Stimulated activated CD8-positive, alpha-beta memory T cell treated with anti-CD3 and anti-CD28 coated beads, Interleukin-15, amount 100 ng/mL, for 1 hour (primary cell): ENCODE data around the gene KRTAP10-11.
"Not testable (repeated sequence)": the region's sequence is repeated elsewhere in the genome, so short reads cannot be mapped to it uniquely, and the experiment has no call there.

Experiments
- DNase-seq: peaks from one replicate; pipeline ENCODE4 v3.0.0-alpha.2; 2020; ENCODE audit warnings: low read depth

Gene KRTAP10-11

DNA sequence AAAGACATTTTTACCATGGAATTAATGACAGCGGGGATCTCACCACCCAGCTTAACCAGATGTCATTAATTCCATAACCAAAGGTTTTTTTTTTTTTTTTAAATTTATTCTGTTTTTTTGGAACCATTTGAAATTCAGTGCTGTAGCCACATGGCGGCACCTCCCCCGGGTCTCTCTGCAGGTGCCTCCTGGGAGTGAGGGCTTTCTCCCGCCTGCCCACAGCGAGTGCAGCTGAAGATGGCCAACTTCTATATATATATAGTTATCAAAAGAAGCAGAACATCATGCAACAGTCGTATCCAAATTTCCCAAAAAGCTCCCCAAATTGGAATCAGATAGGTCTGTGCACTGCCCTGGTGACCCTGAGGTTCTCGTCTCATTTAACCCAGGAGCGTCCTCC, 30.7 kb upstream of the KRTAP10-11 start:
- DNase-seq = no peak

DNA sequence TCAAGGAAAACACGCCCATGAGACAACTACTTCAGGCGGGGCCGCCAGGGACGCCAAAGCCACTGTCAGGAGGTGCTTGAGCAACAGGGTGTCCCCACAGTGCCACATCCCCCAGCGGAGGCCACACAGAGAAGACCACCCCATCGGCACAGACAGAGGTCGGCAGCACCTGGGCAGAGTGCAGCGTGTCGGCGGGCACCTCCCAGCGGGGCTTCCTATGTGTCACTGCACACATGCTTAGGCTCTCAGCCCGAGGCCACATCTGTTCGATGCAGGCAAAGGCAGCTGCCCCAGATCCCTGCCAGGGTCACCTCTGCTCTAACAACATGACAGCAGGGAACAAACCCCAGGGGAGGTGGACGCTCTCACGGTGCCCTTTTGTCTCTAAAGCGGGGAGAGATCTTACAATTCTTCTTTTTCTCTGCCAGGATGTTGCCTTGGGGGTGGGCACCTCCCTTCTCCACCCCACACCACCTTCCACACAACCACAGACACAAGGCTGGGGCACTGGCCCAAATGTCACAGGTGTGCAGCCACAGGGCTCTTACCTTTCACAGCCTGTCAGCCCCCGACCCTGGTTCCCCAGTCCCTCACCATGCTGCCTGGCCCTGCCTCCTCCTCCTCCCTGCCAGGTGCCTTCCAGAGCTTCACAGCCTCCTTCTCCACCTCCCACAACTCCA, 30.2 kb upstream of the KRTAP10-11 start:
- no peak for DNase-seq

DNA sequence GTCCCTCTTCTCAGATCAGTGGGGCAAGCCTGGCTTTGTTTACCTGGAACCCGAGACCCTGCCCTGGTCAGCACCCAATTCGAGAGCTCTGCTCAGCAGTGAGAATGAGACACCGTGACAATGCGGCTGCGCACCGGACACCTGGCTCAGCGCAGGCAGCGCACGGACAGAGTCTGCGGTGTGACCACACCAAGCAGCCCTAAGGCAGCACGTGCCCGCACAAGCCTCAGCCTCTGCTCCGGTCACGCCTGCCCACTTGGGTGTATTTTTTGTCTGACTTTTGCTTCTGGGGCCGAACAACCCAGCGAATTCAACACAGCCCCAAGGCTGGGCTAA, 29.7 kb upstream of the KRTAP10-11 start:
- no peak for DNase-seq

DNA sequence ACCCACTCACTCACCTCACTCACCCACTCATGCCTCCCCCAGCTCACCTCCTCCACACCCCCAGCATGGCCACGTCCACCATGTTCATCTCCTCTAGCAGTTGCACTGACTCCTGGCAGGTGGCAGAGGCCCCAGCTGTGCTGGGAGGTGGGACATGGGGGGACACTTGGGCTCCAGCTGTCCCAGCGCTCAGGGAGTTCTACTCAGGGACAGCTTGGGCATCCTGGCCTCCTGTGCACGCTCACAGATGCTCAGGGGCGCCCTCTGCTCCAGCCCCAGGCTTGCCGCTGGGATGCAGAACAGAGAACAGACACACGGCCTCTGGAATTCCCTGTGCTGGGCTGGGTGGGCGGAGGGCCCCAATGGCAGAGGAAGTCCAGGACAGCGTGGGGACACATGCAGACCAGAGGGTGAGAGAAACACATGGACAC, 29.1 kb upstream of the KRTAP10-11 start:
- no peak for DNase-seq

DNA sequence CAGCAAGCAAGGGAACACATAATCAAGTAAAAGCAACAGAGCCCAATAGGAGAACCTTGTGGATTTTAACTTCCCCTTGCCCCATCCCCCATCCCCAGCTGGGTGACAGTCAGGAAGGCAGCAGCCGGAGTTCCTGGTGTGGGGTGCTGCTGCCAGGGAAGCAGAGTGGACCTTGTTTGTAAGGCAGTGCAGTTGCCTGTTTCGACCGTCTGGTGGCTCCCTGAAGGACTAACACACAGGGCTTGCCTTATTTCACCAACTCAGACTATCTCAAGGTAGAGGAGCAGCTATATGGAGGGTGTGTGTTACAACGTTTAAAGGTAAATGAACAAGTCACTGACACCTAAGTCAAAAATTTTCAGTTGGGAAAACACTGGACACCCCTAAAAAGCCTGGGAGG, 27.7 kb upstream of the KRTAP10-11 start:
- DNase-seq = no peak

DNA sequence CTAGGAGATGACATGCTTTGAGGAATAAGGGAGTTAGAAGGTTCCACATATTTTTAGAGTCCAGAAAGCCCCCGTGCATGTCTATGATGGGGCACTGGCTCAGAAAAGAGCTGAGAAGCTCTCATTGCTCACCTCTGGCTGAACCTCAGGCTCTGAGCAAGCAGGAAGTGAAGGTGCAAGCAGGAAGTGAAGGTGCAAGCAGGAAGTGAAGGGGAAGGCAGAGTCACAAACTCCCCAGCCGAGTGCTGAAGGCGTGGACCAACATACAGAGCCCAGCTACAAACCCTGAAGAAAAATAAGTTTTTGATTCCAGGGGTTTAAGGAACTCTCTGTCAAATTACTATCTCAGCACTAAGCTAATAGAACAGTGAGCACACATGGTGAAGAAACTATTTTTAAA, 27.3 kb upstream of the KRTAP10-11 start:
- peak; percentile 14 for DNase-seq

DNA sequence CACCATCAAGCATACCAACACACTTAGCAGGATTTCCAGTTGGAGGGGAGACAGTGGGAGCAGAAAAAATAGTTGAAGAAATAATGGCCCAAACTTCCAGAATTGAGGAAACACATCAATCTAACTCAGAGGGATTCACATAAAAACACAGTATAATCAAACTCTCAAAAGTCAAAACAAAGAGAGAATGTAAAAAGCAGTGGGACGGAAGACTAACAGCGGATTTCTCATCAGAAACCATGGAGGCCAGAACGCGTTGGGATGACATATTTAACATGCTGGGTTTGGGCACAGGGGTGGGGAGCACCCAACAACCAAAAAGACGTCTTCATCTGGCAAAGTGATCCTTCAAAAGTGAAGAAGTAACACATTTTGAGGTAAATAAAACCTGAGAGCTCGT, 26.3 kb upstream of the KRTAP10-11 start:
- no peak for DNase-seq

DNA sequence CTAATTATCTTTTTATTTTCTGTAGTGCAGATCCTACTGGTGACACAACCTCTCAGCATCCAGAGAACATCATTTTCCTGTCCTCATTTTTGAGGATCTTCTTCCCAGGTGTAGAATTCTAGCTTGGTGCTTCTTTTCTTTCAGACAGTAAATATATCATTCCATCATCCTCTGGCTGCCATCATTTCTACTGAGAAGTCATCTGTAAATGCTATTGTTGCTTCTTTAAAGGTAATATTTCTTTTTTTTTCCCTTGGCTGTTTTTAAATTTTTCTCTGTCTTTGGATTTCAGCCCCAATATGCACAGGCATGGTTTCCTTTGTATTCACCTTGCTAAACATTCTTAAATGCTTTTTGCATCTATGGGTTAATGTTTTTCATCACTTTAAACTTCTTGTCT, 22.6 kb upstream of the KRTAP10-11 start:
- DNase-seq = no peak

DNA sequence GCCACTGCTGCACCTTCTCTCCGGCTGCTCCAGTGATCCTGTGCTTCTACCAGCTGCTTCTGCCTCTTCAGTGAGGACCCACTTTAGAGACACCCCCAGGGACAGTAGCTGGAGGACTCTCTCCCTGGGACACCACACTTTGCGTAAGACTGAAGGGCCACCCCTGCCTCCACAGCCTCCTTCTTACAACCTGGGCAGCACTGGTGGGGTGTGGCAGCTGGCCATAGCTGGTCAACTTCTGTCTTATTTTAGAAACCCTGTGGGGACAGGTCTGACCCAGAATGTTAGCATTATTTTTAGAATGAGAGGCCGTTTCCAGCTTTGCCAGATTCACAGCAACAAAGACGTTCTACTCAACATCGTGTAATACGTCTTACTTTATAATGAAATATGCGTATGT, 20.5 kb upstream of the KRTAP10-11 start:
- no peak for DNase-seq

DNA sequence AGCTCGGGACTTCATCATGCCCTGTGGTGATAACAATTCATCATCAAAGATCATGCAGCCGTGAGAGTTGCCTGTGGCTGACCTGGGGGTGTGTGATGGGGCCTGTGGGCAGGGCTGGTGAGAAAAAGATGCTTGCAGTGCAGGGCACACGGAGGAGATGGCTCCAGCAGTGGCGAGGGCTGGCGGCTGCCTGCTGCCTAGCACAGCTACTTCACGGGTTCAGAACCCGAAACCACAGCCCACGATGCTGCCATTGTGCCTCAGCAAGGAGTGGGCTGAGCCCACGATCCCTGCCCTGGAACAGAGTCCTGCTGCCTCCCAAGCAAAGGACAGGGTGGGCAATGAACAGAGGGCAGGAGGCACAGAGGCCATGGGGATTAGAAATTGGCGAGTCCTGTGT, 20.0 kb upstream of the KRTAP10-11 start:
- DNase-seq = no peak

DNA sequence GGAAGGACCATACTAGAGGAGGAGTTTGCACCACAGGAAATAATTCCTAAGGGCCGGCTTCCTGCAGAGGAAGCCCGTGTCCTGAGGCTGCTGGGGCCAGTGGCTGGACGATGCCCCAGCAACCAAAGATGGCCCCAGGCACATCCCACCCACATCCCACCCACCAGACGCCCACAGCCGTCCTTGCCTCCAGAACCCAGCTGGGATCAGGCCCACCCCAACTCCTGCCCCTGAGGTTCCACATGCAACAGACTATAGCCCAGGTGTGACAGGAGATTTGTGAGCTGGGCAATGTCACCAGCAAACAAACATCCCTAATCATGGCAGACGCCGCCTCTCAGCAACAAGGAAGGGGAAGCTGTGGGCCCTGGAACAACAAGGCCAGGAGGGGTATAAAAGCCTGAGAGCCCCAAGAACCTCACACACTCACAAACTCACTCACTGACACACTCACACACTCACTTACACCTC, 19.5 kb upstream of the KRTAP10-11 start, which contains the start of gene KRTAP10-9:
KRTAP10-9 (plus strand) TSS at position 421 of the 471 bp plus-strand sequence. CDS start 79 bp downstream, outside the sequence.
- no peak for DNase-seq

DNA sequence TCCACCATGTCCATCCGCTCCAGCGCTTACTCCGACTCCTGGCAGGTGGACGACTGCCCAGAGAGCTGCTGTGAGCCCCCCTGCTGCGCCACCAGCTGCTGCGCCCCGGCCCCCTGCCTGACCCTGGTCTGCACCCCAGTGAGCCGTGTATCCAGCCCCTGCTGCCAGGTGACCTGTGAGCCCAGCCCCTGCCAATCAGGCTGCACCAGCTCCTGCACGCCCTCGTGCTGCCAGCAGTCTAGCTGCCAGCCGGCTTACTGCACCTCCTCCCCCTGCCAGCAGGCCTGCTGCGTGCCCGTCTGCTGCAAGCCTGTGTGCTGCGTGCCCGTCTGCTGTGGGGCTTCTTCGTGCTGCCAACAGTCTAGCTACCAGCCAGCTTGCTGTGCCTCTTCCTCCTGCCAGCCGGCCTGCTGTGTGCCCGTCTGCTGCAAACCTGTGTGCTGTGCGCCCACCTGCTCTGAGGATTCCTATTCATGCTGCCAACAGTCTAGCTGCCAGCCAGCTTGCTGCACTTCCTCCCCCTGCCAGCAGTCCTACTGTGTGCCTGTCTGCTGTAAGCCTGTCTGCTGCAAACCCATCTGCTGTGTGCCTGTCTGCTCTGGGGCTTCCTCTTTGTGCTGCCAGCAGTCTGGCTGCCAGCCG, 18.9 kb upstream of the KRTAP10-11 start:
- DNase-seq = not testable (repeated sequence)

DNA sequence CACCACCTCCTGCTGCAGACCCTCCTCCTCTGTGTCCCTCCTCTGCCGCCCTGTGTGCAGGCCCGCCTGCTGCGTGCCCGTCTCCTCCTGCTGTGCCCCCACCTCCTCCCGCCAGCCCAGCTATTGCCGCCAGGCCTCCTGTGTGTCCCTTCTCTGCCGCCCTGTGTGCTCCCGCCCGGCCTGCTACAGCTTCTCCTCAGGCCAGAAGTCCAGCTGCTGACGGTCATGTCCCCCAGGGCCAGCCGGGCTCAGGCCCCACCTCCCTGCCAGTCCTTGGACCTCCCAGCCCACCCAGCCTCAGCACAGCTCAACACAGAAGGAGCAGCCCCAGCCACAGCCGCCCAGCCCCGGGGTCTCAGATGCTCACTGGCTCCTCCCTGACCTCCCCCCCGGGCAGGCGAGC, 18.4 kb upstream of the KRTAP10-11 start:
- DNase-seq = not testable (repeated sequence)

DNA sequence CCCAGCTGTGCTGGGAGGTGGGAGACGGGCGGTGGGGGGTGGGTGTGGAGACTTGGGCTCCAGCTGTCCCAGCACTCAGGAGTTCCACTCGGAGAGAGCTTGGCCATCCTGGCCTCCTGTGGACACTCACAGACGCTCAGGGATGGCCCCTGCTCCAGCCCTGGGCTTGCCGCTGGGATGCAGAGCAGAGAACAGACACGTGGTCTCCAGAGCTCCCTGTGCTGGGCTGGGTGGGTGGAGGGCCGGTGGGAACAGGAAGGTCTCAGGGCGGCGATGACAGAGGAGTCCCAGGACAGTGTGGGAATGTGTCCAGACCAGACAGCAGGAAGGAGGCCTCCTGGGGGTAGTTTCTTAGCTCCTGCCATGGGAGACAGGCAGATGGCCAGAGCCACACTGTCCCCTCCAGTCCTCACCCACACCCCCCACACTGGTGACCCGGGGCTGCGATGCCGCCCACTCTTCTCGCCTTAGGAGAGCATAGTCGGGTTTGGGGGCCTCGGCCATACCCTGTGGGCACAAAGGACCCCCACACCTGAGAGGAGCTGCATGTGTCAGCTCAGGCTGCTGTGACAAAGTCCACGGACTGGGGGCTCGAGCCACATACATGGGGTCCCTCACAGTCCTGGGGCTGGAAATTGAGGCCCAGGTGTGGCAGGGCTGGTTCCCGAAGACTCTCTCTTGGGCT, 17.4 kb upstream of the KRTAP10-11 start:
- no peak for DNase-seq

DNA sequence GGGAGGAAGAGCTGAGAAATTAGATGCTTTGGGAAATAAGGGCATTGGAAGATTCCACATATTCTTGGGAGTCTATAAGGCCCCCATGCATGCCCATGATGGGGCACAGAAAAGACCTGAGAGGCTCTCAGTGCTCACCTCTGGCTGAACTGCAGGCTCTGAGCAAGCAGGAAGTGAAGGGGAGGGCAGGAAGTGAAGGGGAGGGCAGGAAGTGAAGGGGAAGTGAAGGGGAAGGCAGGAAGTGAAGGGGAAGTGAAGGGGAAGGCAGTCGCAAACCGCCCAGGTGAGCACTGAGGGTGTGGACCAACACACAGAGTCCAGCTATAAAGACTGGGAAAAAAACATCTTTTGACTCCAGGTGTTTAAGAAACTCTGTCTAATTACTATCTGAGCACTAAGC, 15.8 kb upstream of the KRTAP10-11 start:
- no peak for DNase-seq

DNA sequence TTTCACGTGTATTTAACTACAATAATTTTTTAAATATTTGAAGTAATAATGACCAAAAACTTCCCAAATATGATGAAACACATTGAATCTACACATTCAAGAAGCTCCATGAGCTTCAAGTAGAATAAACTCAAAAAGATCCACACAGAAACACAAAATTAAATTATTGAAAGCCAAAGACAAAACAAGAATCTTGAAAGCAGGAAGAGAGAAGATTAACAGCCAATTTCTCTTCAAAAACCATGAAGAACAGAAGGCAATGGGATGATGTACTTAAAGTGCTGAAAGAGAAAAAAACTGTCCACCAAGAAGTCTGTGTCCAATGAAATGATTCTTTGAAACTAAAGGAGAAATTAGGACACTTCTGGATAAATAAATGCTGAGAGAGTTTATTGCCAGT, 14.1 kb upstream of the KRTAP10-11 start:
- no peak for DNase-seq

DNA sequence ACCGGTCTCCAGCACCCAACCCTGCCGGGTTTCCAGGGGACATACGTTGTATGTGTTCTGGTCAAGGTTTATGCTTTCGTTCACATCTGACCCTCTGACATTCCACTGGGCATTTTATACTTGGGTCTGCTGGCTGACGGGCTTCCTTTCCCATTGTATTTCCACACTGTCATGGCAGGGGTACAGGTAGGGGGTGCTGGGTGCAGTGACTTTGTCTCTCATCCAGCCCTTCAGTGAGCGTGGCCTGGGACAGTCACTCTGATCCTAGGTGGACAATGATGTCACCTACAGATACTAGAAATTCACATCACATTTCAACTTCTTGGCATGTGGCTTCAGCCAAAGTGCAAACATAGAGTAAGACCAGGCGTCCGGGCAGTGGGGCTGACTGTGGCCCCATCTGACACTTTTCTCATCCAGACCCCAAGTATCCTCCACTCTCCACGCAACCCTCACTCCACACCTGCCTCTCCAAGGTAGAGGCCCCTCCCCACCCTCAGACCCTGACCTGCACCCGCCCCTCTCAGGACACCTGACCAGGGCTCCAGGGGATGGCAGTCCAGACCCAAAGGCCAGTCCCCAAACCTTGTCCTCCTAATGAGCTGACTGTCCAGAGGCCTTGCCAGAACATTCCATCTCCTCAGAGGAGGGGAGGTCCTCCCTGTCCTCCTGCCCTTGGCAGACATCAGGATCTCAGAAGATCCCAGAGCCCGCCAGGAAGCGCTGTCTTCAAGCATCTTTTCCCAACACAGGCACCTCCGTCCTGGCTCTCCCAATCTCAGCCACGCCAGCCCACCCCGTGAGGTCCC, 9.8 kb upstream of the KRTAP10-11 start:
- DNase-seq = no peak

DNA sequence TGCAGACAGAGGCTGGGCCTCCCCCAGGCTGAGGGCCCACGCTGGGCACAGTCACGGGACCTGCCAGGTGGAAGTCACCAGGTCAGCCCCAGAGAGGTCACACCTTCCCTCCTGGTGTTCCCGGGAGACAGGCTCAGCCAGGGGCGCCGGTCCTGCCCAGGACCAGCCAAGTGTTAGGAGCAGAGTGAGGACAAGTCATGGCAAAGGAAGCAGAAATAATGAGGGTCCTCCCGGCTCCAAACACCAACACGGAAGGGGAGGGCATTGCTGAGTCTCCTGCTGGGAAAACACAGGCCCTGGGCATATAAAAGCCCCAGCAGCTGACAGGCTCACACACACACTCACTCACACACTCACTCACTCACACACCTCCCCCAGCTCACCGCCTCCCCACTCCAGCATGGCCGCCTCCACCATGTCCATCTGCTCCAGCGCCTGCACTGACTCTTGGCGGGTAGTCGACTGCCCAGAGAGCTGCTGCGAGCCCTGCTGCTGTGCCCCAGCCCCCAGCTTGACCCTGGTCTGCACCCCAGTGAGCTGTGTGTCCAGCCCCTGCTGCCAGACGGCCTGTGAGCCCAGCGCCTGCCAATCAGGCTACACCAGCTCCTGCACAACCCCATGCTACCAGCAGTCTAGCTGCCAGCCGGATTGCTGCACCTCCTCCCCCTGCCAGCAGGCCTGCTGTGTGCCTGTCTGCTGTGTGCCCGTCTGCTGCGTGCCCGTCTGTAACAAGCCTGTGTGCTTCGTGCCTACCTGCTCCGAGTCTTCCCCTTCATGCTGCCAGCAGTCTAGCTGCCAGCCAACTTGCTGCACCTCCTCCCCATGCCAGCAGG, 9.0 kb upstream of the KRTAP10-11 start, which contains the start of gene KRTAP10-10:
KRTAP10-10 (plus strand) TSS at position 339 of the 833 bp plus-strand sequence; CDS start at position 401, 62 bp downstream.
- DNase-seq = no peak

DNA sequence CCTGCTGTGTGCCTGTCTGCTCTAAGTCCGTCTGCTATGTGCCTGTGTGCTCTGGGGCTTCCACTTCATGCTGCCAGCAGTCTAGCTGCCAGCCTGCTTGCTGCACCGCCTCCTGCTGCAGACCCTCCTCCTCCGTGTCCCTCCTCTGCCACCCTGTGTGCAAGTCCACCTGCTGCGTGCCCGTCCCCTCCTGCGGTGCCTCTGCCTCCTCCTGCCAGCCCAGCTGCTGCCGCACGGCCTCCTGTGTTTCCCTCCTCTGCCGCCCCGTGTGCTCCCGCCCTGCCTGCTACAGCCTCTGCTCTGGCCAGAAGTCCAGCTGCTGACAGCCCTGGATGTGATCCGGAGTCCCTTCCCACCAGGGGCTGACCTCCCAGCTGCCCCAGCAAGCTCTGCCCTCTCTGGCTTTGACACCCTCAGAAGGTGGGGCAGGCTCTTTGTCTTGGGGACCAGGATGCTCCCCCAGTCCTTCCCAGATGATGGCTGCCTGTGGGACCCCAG, 8.3 kb upstream of the KRTAP10-11 start:
- DNase-seq = not testable (repeated sequence)

DNA sequence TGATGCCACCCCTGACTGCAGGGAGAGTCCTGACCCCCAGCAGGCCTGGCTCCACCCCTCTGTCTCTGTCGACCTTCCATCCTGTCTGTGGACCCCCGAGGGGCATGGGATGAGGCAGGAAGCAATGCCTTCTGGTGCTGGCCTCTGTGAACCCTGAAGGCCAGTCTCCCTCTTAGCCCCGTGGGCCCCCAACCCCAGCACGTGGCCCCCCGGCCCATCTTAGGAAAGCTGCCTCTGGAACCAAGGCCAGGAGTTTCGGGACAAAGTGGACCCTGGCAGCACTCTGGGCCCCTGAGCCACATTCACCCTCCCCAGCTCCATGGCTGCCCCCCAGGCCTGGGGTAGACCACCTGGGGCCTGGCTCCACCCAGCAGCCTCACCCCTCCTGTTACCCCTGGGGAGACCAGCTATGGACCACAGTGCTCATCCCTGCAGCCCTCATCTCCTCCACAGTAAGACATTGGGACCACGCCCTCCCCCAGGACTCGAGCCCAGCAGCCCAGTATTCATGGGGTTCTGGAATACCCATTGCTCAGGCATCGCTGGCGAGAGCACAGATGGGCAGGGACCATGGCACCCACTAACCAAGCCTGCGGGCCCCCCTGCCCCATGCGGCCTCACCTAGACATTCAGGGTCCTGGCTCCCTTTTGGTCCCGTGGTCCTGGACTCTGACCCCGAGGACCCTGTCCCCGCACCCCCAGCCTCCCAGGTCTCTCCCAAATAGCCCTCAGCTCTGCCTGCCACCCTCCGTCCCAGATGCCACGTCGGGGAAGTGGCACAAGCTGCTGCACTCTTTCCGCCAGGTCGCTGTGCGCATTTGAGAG, 7.5 kb upstream of the KRTAP10-11 start:
- DNase-seq = not testable (repeated sequence)
